Activated gamma-delta T cell treated with Interleukin-2 at 50 U/mL for 16 hours (primary cell): ENCODE measurements around the gene NEK9.

ENCODE experiments used
- DNase-seq: peaks from one replicate; pipeline ENCODE4 v3.0.0-alpha.2; 2020

Gene NEK9

DNA sequence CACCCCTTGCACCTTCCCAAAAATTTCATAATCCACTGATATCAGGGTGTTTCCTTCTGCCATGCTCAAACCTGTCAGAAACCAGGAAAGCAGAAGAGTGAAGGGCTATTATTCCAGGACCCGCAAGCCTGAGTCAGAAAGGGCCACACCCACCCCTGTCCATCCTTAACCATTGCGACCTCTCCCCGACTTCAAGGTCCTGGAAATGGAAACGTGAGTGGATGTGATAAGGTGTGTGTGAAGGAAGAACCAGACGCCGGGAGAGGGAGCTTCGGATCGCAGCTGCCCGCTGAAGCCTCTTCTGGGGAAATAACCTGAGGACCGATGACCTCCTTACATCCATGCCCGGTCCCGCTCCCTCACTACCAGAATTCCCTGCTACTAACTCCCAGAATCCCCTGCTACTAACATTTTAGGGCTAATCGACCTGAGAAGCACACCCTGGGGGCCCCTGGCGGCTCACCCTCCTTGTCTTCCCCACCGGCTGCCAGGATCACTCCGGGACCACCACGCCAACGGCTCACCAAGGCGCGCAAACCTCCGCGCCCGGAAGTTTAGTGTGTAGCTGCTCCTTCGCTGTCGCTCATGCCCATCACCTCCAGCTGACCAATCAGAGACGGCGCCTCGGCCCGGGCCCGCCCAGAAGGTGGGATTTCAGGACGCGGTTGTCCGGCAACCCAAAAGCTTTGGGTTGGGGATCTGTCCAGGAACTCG, 63.2 kb downstream of the NEK9 start, which contains the start of gene ACYP1:
ACYP1 (minus strand) TSS at position 534 of the 714 bp plus-strand sequence; CDS start at position 63, 471 bp downstream.
- DNase-seq: peak; percentile 89

DNA sequence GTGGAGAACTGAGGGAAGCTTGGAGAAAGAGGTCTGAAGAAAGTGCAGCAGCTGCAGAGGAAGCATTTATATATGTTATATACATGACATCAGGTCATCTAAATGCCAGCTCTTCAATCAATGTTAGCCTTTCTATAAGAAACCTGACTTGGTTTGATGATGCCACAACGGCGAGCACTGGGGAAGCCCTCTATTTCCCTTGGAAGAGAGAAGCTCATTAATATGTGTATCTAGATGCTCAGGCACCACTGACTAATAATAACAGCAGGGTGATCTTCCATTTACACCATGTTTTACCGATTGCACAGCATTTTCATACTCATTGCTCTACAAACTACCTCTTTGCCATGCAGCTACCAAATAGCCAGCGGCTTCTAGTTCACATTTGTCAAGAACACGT, 63.8 kb downstream of the NEK9 start:
- DNase-seq: no peak

DNA sequence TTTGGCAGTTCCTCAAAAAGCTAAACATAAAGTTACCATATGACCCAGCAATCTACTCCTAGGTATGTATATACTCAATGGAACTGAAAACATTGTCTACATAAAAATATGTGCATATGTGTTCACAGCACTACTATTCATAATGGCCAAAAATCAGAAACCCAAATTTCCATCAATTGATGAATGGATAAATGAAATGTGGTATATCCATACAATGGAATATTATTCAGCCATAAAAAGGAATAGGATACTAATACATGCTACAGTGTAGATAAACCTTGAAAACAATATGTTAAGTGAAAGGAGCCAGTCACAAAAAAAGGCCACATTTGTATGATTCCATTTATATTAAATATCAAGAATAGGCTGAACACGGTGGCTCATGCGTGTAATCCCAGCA, 66.4 kb downstream of the NEK9 start:
- no peak for DNase-seq

DNA sequence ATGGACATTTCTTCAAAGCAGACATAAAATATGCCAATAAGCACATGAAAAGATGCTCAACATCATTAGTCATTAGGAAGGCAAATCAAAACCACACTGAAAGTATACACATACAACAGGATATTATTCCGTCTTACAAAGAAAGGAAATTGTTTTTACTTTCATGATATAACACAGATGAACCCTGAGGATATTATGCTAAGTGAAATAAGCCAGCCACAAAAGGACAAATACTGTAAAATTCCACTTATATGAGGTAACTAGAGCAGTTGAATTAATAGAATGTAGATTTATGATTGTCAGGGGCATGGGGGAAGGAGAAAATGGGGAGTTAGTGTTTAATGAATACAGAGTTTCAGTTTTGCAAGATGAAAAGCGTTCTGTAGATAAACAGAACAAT, 67.2 kb downstream of the NEK9 start:
- no peak for DNase-seq

DNA sequence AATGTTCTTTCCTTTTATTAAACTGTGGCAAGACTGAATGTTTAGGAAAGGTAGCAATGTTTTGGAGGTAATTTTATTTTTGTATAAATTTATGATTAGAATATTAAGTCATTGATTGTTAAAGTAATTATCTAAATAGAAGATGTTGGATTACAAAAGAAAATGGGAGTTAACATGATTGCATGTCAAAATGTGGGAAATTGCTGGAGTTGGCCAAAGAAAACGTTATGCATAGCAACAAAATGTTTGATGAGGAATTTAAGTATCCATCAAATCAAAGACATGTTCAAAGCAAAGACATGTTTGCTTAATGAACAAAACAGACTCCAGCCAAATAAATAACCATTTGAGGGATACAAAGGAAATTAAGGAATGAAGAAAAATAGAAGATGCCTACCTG, 72.4 kb downstream of the NEK9 start:
- no peak for DNase-seq

DNA sequence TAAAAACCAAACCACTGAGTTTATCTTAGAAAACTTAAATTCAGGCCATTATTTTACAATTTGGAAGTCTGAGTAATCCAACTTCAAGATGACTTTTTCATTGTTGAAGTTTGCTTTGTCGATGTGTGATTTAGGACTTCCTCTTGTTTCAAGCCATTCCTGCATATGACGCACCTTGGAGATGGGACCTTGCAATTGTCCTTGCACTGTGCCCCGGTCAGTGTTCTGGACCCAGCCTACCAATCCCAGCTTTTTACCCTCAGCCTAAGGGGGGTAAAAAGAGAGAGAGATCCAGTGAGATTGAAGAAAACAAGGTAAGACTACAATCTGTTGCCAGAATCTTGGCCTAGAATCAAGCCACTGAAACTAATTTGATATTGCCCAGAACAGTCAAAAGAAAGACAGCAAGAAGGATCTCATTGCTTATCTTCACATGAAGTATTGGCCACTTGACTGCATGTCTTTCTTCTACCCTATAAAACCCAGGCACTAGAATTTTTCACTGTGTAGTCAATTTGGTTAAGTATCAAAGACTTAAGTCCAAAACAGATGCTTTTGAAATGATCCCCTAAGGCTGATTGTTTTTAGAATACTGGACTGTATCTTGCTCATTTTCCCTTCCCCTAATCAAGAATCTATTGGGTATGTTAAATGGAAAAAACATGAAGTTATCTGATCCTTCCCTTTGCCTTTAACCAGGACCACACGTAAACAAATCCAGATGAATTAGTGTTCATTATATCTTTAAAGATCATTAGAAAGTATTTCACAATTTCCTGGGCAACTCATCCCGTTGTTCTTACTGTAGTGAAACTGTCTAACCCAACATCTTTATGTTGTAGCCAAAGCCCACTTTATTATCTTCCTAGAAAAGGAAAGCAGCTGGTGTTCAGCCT, 73.2 kb downstream of the NEK9 start:
- no peak for DNase-seq

DNA sequence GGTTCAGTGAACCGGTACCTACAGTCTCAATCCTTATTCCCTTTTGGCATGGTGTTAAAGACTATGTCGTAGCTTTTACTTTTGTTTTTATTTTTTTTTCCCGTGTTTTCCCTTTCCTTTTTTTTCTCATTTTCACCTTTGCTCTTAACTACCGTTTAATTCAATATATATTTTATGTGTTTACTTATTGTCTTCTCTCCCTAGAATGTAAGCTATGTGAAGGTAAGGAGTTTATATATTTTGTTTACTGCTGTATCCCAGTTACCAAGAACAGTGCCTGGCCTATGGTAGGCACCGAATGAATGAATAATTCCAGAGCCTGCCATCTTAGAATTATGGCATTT, 75.3 kb downstream of the NEK9 start:
- DNase-seq: no peak

DNA sequence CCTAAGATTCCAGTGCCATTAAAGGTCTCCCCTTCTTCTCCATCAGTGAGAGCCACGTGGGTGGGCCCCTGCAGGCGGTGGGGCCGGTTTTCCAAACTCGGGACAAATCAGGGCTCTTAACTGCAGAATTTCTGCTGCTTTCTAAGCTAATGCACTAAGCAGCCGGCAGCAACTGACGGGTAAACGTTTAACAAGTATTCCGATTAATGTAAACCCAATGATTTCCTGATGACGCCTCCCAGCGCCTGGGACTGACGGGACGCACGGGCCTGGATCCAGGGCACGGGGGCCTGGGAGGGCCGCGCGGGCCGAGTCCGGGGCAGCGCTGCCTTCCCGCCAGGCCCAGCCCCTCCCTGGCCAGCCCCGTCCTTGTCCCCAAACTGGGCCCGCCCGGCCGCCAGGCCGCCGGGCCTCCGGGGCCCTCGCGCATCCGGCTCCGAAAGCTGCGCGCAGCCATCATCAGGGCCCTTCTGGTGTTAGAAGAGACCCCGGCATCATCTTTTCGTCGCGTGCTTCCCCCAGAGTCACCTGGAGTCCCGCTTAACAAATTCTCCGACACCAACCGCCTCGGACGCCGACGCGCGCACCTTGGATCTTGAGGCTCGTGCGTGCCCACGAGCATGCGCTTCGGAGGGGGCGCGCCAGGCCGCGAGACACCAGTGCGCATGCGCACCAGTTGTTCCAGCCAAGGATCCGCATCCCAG, 75.8 kb downstream of the NEK9 start, which contains the start of gene MLH3:
MLH3 (minus strand) TSS at position 616 of the 704 bp plus-strand sequence. CDS start 1,812 bp downstream, outside the sequence.
- DNase-seq: peak; percentile 74

DNA sequence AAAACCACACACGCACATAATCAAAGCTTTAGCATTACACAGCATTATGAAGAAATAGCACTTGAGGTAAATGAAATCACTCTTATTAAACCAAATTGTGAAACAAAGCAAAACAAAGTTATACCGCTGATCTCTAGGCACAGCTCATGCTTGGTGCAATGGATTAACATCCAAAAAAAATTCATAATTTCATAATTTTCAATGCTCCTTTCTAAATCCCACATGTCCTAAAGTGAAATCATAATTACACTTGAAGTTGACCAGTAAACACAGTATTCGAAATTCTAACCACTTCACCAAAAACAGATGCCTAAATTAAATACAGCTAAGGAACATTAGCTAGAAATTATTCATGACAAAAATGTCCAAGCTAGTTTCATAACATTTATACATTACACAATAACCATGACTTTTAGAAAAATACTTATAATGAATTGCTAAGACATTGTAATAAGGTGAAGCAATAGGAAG, 77.1 kb downstream of the NEK9 start:
- no peak for DNase-seq

DNA sequence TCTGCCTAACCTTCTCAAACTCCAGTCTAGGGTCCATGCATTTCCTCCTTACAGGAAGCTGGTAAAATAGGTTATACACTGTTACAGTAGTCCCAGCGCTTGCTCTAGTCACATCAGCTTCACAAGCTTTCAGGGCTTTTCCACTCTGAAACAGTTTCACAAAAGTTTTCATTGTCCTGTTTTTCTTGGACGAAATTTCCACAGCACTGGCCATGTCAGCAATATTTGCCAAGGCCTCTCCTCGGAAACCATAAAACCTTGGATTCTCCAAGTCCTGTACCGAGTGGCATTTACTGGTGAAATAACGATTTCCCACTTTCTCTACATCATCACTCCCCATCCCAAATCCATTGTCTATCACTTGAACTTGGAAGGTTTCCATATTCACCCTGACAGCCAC, 77.7 kb downstream of the NEK9 start:
- no peak for DNase-seq

DNA sequence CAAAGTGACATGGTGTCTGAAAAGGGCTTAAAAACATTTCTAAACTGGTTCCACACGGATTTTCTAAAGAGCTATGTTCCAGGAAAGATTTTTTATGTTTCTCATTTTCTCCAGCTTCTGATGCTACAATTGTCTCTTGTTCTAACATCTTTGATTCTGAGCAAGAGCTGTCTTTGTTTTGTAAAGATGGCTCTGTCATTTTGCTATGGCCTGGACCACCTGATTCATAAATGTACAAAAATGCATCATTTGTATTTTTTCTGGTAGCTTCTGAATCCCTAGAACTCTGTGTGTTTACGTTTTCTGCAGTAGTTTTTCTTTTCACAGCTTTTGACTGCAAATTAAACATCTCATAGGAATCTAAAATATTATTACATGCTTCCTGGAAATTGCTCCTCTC, 78.7 kb downstream of the NEK9 start:
- no peak for DNase-seq

DNA sequence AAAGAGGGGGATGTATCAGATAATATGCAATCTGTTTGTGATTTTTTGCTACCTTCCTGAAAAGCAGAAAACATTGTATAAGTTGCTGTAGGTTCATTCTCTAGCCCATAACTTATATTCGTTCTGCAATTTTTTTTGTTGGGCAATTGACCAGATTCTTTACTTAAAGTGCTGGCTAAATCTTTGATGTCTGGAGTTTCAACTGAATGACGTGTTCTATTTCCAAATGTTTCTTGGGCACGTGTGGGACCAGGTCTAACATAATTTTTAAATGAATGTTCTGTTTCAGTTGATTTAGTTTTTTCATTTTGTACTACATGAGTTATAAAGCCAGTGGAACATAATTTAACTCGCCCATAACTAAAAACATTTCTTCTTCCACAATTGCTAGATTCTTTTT, 79.3 kb downstream of the NEK9 start:
- DNase-seq: no peak

DNA sequence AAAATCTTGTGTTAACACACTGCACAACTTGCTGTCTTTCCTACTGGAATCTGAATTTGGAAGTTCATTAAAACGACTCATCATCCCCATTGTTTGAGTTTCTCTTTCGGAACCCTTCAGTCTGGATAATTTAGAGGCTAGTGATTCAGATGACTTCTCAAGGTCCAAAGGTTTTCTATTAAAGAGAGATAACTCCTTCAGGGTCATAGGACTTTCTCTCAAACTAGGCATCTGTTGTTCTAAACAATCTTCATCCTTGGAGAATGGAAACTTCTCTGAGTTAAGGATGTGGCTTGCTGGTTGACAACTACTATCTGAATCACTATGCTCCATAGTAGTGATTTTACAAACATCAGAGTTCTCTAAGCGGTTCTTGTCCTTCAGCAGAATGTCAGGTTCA, 79.9 kb downstream of the NEK9 start:
- DNase-seq: no peak

DNA sequence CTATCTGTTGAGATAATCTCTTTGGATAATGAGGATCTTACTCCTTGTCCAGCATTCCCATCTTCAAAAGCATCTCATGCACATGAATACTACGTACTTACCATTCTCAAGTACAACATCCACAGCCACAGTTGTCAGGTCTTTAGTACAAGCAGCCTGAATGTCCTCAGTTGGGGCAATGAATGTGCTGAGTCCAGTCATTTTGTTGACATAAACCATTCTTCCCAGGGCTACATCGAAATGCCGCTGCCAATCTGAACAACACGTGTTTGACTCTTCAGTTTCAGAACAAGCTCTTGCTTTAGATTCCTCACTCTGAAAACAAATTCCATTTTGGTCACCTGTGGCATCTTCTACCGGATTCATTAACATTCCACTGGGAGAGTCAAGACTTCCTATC, 80.6 kb downstream of the NEK9 start:
- DNase-seq: no peak

DNA sequence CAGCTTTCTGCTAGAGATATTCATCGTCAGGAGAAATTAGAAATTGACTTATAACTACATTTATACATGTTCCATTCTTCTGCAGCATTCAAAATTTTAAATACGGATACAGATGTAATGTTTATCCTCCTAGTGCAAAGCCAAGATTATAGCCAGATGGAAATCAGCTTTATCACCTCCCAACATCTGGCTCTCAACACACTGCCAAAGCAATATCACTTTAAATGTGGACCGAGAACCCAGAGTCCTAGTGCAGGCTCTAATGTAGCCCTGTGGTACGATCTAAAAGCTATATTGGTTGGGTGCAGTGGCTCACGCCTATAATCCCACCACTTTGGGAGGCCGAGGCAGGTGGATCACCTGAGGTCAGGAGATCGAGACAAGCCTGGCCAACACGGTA, 82.1 kb downstream of the NEK9 start:
- DNase-seq: no peak

DNA sequence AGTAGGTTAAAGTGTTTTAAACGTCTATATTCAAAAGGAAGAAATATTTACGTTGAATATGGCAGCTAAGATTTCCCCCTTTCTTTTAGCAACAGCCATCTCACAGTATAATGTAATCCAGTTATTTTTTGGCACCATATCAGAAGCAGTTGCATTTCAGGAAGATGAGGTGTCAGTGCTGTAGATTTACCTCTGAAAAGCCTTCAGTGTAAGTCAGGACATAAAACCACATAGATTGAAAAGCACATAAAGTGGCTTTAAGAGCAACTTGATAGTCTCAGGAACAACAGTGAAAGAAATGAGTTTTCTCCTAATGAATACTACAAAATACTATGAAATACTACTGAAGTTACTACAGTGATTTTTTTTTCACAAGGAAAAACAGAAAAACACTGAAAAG, 82.5 kb downstream of the NEK9 start:
- no peak for DNase-seq

DNA sequence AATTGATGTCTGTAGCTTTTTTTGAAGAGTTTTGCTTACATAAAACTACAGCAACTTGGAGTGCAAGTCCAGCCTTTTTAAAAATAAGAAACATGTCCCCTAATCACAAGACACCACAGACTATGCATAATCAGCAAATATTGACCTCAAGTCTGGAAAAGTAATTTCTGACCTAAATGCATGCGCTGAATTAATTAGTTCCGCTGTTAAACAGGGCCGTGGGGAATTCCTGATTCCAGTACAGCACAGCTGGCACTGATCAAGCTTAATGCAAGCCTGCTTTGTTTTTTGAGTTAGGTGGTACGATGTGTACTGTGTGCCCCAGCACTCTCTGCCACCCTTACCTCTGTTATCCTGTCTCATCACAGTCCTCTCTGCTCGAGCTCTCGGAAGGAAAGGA, 84.8 kb downstream of the NEK9 start:
- DNase-seq: no peak

DNA sequence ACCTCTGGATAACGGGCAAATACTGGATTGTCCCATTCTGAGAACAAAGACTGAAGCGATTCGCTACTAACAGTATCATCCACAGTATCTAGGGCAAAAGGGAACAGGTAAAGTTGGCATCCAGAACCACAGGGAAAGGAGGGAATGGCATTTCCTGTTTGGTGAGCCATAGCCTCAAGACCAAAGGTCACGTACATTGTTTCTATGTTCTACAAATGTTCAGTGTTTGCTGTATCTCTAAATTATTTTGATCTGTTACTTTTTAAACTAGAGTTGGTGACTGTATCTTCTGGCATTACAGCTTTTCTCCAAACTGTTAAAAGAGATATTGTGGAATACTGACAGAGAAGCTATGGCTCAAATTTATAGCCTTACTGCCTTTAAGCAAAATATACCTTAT, 85.2 kb downstream of the NEK9 start:
- DNase-seq: no peak

DNA sequence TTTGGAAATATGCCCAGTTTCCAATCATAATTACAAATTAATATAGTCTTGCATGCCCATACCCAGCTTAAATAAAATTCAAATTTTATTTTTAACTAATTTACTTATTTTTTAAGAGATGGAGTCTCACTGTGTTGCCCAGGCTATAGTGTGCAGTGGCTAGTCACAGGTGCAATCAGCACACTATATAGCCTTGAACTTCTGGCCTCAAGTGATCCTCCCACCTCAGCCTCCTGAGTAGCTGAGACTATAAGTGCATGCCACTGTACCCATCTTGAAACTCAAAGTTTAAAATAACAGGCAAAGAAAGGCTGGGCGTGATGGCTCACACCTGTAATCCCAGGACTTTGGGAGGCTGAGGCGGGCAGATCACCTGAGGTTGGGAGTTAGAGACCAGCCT, 85.9 kb downstream of the NEK9 start:
- DNase-seq: no peak

DNA sequence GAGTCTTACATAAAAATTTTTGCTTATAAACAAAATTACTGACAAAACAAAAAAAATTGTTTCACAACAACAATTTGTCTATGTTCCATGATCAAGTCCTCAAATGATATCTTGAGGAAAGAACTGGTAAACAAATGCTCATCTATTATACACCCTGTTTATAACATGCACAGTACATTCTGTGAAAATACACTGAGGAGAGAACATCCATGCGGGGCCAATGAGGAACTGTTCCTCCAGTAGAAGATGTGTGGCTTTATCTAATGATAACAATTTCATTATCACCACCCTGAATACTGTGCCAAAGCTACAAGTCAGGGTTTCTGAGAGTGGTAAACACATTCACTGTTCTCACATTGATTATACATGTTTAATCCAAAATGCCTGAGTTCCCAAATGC, 86.3 kb downstream of the NEK9 start:
- DNase-seq: no peak

DNA sequence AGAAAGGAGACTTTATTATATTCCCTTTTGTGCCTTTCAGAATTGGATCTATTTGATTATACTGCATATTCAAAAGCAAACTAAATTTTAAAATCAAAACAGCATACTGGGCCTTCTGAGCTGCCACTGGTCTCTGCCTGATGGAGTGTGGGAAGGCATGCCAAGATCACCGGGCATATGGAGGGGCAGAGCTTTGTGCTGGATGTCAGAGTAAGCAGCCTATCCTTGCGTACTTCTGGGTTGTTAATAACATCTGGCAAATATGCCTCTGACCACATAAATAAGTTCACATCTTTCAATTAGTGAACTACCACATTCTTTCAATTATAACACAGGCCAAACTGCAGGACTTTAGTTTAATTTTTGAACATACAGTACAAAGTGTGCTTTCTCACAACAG, 93.9 kb downstream of the NEK9 start:
- no peak for DNase-seq

DNA sequence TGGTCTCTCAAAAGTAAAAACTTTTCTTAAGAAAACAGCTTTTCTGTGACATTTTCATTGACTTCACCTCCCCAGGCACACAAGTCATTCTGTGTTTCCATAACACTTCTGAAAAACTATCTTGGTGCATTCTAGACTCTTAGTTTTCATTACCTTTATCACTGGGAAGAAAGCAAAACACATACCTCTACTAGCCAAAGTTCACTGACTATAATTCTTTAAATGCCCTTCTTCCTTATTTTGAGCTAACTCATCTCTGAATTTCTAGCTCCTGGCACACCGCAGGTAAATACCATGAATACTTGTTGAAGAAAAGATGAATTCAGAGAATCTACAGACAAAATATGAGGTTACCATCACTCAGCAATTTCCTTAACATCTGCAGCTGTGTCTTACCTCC, 96.7 kb downstream of the NEK9 start:
- DNase-seq: no peak
